Vagina (tissue), 2 donors: Measurements from ENCODE around the gene RPL10.

Experiments
- POLR2A ChIP-seq, 2 donors: fragments of 450-650 bp; IDR thresholded peaks; one replicate each; pipeline ENCODE4 v1.6.1; 2017; ENCODE audit warnings: antibody characterized with exemption in 2 of 2, mild to moderate bottlenecking in 2 of 2, moderate library complexity in 2 of 2
- POLR2AphosphoS5 ChIP-seq, 2 donors: sonication (generic); formaldehyde crosslinking; IDR thresholded peaks; one replicate each; pipeline ENCODE4 v1.9.0; 2017; ENCODE audit warnings: antibody characterized with exemption in 2 of 2, mild to moderate bottlenecking in 2 of 2, low read depth in 1 of 2; ENCODE audit not compliant: insufficient read depth in 1 of 2

DNA sequence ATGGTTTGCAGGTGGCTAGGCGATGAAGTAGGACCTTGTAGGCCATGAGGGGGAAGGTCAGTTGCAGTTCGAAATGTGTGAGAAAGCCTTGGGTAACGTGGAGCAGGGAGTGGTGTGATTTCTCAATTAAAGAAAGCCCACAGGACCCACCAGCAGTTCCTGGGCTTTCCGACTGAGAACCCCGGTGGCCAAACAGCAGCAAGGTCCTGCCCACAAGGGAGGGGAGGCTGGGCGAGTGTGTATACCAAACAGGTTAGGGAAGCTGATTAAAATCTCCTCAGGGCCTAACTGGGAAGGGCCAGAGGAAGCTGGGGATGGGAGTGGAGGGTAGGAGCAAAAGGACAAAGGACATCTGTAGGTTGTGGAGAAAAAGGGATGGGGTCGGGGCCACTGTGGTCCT lies 32.7 kb downstream of the RPL10 start:
- TF ChIP-seq POLR2AphosphoS5 (IDR thresholded peaks at IDR 0.05; ENCODE audit: insufficient read depth in 1 of 2, low read depth in 1 of 2) (no peak), POLR2A (IDR thresholded peaks at IDR 0.05) (no peak)
